Keratinocyte (primary cell): ENCODE data around the gene SLC6A19. TPM values are rescaled to one million over a fixed set of nuclear protein-coding genes. Genes with fewer than 3 reads are reported as not detected.

Experiments used
- DNase-seq: peaks from one replicate; pipeline ENCODE4 v3.0.0-alpha.2; 2011; ENCODE audit warnings: low read depth, missing footprints, low spot score
- FAIRE-seq: peaks from 2 replicates; lab custom pipeline; 2011; peaks lifted over from hg19 to GRCh38; lab: Jason Lieb, UNC
- H2AFZ ChIP-seq: 2 replicates; pipeline ENCODE4 v1.6.0; 2012; ENCODE audit warnings: low read length, control low read depth, inconsistent platforms; ENCODE audit not compliant: control insufficient read depth
- H3K27ac ChIP-seq: 2 replicates; pipeline ENCODE4 v1.5.1; 2011; ENCODE audit warnings: low read length; ENCODE audit not compliant: control insufficient read depth, insufficient read depth
- H3K27me3 ChIP-seq: 3 replicates; pipeline ENCODE4 v1.6.0; 2011; ENCODE audit warnings: low read length; ENCODE audit not compliant: control insufficient read depth, insufficient read depth; ENCODE audit errors: extremely low read depth
- H3K36me3 ChIP-seq, 2 experiments: 2 replicates in 1 of 2; 3 replicates in 1 of 2; pipeline ENCODE4 v1.5.1; 2011; ENCODE audit warnings: low read length in 2 of 2, mild to moderate bottlenecking in 1 of 2; ENCODE audit not compliant: control insufficient read depth in 2 of 2, insufficient read depth in 2 of 2; ENCODE audit errors: extremely low read depth in 1 of 2
- H3K4me1 ChIP-seq: 3 replicates; pipeline ENCODE4 v1.5.1; 2011; ENCODE audit warnings: low read length; ENCODE audit not compliant: control insufficient read depth, insufficient read depth; ENCODE audit errors: extremely low read depth
- H3K4me2 ChIP-seq: 3 replicates; pipeline ENCODE4 v1.6.0; 2011; ENCODE audit warnings: low read depth, low read length; ENCODE audit not compliant: control insufficient read depth, insufficient read depth; ENCODE audit errors: extremely low read depth
- H3K4me3 ChIP-seq, 3 experiments: fragments of 200-600 bp in 1 of 3; sonication (generic) in 1 of 3; 2 replicates in 2 of 3; 3 replicates in 1 of 3; pipeline ENCODE4 v1.5.1; 2011 to 2016; ENCODE audit warnings: low read length in 3 of 3, mild to moderate bottlenecking in 3 of 3, control low read depth in 2 of 3, inconsistent platforms in 1 of 3, low read depth in 1 of 3, mixed read lengths in 1 of 3, mixed run types in 1 of 3, moderate library complexity in 1 of 3; ENCODE audit not compliant: control insufficient read depth in 2 of 3, insufficient read depth in 2 of 3; ENCODE audit errors: extremely low read depth in 1 of 3
- H3K79me2 ChIP-seq: 2 replicates; pipeline ENCODE4 v1.6.0; 2012; ENCODE audit warnings: low read length; ENCODE audit not compliant: control insufficient read depth, insufficient read depth
- H3K9ac ChIP-seq: 3 replicates; pipeline ENCODE4 v1.6.0; 2011; ENCODE audit warnings: low read length; ENCODE audit not compliant: control insufficient read depth, insufficient read depth; ENCODE audit errors: extremely low read depth
- H3K9me1 ChIP-seq: 3 replicates; pipeline ENCODE4 v1.6.0; 2011; ENCODE audit warnings: low read length; ENCODE audit not compliant: control insufficient read depth, insufficient read depth; ENCODE audit errors: extremely low read depth
- H3K9me3 ChIP-seq: 2 replicates; pipeline ENCODE4 v1.5.1; 2012; ENCODE audit warnings: low read depth, low read length; ENCODE audit not compliant: control insufficient read depth
- H4K20me1 ChIP-seq: 3 replicates; pipeline ENCODE4 v1.6.0; 2011; ENCODE audit warnings: low read length; ENCODE audit not compliant: control insufficient read depth, insufficient read depth; ENCODE audit errors: extremely low read depth
- EZH2 ChIP-seq: IDR thresholded peaks from one replicate; pipeline ENCODE4 v1.6.1; 2012; ENCODE audit warnings: inconsistent platforms, mild to moderate bottlenecking, low read length, moderate library complexity
- dilution Hi-C: fragments of 300-500 bp; cut with MboI; formaldehyde crosslinking; loops from one replicate; pipeline ENCODE4 v1.7.0; 2020; ENCODE audit warnings: low sequenced_read_pairs; ENCODE audit not compliant: extremely low pct_ligation_motif_present
- polyA plus RNA-seq, 5 experiments: library from polyadenylated mRNA; depleted of rRNA in 3 of 5; stranded (reverse) in 3 of 5; stranded (forward) in 1 of 5; unstranded in 1 of 5; fragments of >200 nt; gene quantifications; 1 replicate in 1 of 5; 2 replicates in 3 of 5; 3 replicates in 1 of 5; pipeline versions ENCODE4 v1.2.1 to v1.2.3, GENCODE V29; 2011 to 2012; ENCODE audit warnings: missing spikeins in 2 of 5, low read depth in 1 of 5, low replicate concordance in 1 of 5
- TF ChIP-seq, protein P1 (sequence below), 3 experiments: IDR thresholded peaks in 1 of 3; conservative IDR thresholded peaks in 1 of 3; optimal IDR thresholded peaks in 1 of 3; 2 replicates in 2 of 3; 3 replicates in 1 of 3; pipeline versions ENCODE3 to v1.5.1; 2011; ENCODE audit warnings: low read length in 3 of 3, mild to moderate bottlenecking in 3 of 3, moderate library complexity in 2 of 3, control low read depth in 1 of 3, inconsistent platforms in 1 of 3; ENCODE audit not compliant: insufficient read depth in 2 of 3; ENCODE audit errors: extremely low read depth in 1 of 3

SLC6A19 gene
- polyA plus RNA-seq, 1 donor (not counting 4 experiments of a cell fraction or from before 2014, with no cell fraction given): not detected

DNA sequence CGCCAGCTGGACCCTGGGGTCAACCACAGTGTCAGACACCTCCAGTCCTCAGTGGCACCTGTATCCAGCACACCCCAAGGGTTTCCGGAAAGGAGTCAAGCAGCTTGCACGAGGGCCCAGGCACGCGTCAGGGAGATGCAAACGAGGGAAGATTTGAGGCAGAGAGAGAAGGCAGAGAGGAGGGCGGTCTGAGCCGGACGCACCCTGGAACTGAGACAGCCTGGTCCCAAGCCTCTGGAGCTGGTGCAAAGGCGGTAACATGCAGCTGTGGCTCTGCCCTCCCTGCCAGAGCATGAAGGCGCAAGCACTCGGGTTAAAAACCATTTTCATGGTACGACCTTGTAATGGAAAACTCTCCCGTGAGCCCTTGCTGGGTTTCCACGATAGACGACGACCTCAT is 56.0 kb downstream of the SLC6A19 start:
- Histone ChIP-seq H3K4me3 (no peak overlapping the region), H3K9me3 (peaks cover 14% of the 10 kb centered on the region), H4K20me1 (no peaks in the 10 kb centered on the region), H3K36me3 (no peaks in the 10 kb centered on the region), H2AFZ (no peak overlapping the region), H3K27ac (no peak overlapping the region), H3K4me1 (no peaks in the 10 kb centered on the region), H3K9me1 (no peaks in the 10 kb centered on the region), H3K9ac (no peak overlapping the region), H3K4me2 (no peak overlapping the region), H3K27me3 (no peaks in the 10 kb centered on the region), H3K79me2 (no peaks in the 10 kb centered on the region)
- FAIRE-seq (no peak), DNase-seq (no peak)
- dilution Hi-C loops: no loop called here
- TF ChIP-seq, protein P1, sequence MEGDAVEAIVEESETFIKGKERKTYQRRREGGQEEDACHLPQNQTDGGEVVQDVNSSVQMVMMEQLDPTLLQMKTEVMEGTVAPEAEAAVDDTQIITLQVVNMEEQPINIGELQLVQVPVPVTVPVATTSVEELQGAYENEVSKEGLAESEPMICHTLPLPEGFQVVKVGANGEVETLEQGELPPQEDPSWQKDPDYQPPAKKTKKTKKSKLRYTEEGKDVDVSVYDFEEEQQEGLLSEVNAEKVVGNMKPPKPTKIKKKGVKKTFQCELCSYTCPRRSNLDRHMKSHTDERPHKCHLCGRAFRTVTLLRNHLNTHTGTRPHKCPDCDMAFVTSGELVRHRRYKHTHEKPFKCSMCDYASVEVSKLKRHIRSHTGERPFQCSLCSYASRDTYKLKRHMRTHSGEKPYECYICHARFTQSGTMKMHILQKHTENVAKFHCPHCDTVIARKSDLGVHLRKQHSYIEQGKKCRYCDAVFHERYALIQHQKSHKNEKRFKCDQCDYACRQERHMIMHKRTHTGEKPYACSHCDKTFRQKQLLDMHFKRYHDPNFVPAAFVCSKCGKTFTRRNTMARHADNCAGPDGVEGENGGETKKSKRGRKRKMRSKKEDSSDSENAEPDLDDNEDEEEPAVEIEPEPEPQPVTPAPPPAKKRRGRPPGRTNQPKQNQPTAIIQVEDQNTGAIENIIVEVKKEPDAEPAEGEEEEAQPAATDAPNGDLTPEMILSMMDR (optimal IDR thresholded peaks at IDR 0.05 in 1 of 3, IDR thresholded peaks at IDR 0.05 in 1 of 3, conservative IDR thresholded peaks at IDR 0.05 in 1 of 3; ENCODE audit: extremely low read depth in 1 of 3, insufficient read depth in 2 of 3, low read length in 3 of 3): no peak
- TF ChIP-seq EZH2: no peak

DNA sequence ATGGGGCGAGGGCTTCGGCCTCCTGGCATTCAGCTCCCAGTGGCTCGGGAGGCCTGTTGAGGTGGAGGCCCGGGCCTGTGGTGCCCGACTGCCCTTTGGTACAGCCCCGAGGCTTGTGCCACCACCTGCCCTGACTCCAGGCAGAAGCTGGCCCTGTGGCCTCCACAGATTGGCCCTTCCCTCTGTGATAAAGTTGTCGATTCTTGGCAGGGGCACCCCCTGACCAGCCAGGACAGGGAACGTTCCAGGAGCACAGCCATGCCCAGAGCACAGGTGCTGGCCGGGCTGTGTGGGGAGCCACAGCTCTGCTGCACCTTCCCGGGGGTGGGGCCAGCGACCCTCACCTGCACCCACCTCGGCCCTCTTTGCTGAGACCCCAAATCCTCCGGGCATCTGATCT is 56.4 kb downstream of the SLC6A19 start:
- Histone ChIP-seq H3K79me2 (no peaks in the 10 kb centered on the region), H3K4me1 (no peaks in the 10 kb centered on the region), H3K9me1 (no peaks in the 10 kb centered on the region), H3K9me3 (peaks cover 18% of the 10 kb centered on the region), H3K4me3 (no peak overlapping the region), H3K27ac (no peak overlapping the region), H3K9ac (no peak overlapping the region), H3K4me2 (no peak overlapping the region), H3K36me3 (no peaks in the 10 kb centered on the region), H2AFZ (no peak overlapping the region), H3K27me3 (no peaks in the 10 kb centered on the region), H4K20me1 (no peaks in the 10 kb centered on the region)
- DNase-seq (no peak), FAIRE-seq (no peak)
- no peak for TF ChIP-seq EZH2
- TF ChIP-seq, protein P1 (optimal IDR thresholded peaks at IDR 0.05 in 1 of 3, IDR thresholded peaks at IDR 0.05 in 1 of 3, conservative IDR thresholded peaks at IDR 0.05 in 1 of 3; ENCODE audit: extremely low read depth in 1 of 3, insufficient read depth in 2 of 3, low read length in 3 of 3): no peak
- dilution Hi-C loops: no loop called here
